CD14-positive monocyte (primary cell): ENCODE results near the gene ZNF195. TPM values are rescaled to one million over a fixed set of nuclear protein-coding genes. Genes with fewer than 3 reads are reported as not detected.

Experiments used
- DNase-seq, 3 donors: peaks; one replicate each; pipeline ENCODE4 v3.0.0-alpha.2; 2011 to 2022
- H2AFZ ChIP-seq: 2 replicates; pipeline ENCODE4 v1.6.0; 2012; ENCODE audit warnings: mild to moderate bottlenecking, low read depth, low read length, inconsistent platforms; ENCODE audit not compliant: insufficient read depth, poor library complexity, severe bottlenecking
- H3K27ac ChIP-seq, 2 donors: 1 replicate in 1 of 2; 2 replicates in 1 of 2; pipeline ENCODE4 v1.5.1; 2012 to 2013; ENCODE audit warnings: low read length in 2 of 2, control low read depth in 1 of 2, inconsistent platforms in 1 of 2, low read depth in 1 of 2, mild to moderate bottlenecking in 1 of 2
- H3K27me3 ChIP-seq, 2 donors: one replicate each; pipeline versions ENCODE4 v1.6.0 to v1.6.1; 2011 to 2013; ENCODE audit warnings: low read length in 2 of 2; ENCODE audit not compliant: control insufficient read depth in 2 of 2, insufficient read depth in 2 of 2
- H3K36me3 ChIP-seq, 2 donors: replicated peaks in 1 of 2; 1 replicate in 1 of 2; 2 replicates in 1 of 2; pipeline versions ENCODE4 v1.5.1 to v1.6.1; 2012 to 2013; ENCODE audit warnings: low read length in 2 of 2, control low read depth in 1 of 2, inconsistent platforms in 1 of 2, mild to moderate bottlenecking in 1 of 2; ENCODE audit not compliant: insufficient read depth in 2 of 2, control insufficient read depth in 1 of 2
- H3K4me1 ChIP-seq, 2 donors: 1 replicate in 1 of 2; 2 replicates in 1 of 2; pipeline versions ENCODE4 v1.5.1 to v1.6.1; 2012 to 2013; ENCODE audit warnings: low read length in 2 of 2, control low read depth in 1 of 2, inconsistent platforms in 1 of 2, mild to moderate bottlenecking in 1 of 2, moderate library complexity in 1 of 2; ENCODE audit not compliant: insufficient read depth in 2 of 2, control insufficient read depth in 1 of 2
- H3K4me2 ChIP-seq: replicated peaks from 2 replicates; pipeline ENCODE3; 2012; ENCODE audit warnings: low read length, moderate library complexity, mild to moderate bottlenecking; ENCODE audit not compliant: poor library complexity, severe bottlenecking; ENCODE audit errors: extremely low read depth
- H3K4me3 ChIP-seq, 3 experiments: fragments of 200-600 bp in 1 of 3; sonication (generic) in 1 of 3; replicated peaks in 1 of 3; 1 replicate in 2 of 3; 2 replicates in 1 of 3; pipeline ENCODE4 v1.5.1; 2011 to 2013; ENCODE audit warnings: low read length in 3 of 3, mild to moderate bottlenecking in 3 of 3, control low read depth in 2 of 3, low read depth in 2 of 3, inconsistent platforms in 1 of 3, moderate library complexity in 1 of 3
- H3K79me2 ChIP-seq: 2 replicates; pipeline ENCODE4 v1.6.0; 2012; ENCODE audit warnings: mild to moderate bottlenecking, control low read depth, inconsistent platforms, low read length, moderate library complexity; ENCODE audit not compliant: insufficient read depth
- H3K9ac ChIP-seq: 2 replicates; pipeline ENCODE4 v1.6.0; 2017; ENCODE audit warnings: low read length, mild to moderate bottlenecking; ENCODE audit not compliant: insufficient read depth, poor library complexity, severe bottlenecking
- H3K9me3 ChIP-seq, 2 donors: replicated peaks in 1 of 2; 1 replicate in 1 of 2; 2 replicates in 1 of 2; pipeline versions ENCODE4 v1.5.1 to v1.6.1; 2012 to 2013; ENCODE audit warnings: low read length in 2 of 2, control low read depth in 1 of 2; ENCODE audit not compliant: control insufficient read depth in 1 of 2, insufficient read depth in 1 of 2
- H4K20me1 ChIP-seq: 2 replicates; pipeline ENCODE4 v1.6.0; 2012; ENCODE audit warnings: mild to moderate bottlenecking, low read length, control low read depth, moderate library complexity; ENCODE audit not compliant: insufficient read depth
- H3K27ac Mint-ChIP-seq, 7 donors: one replicate each; pipeline ENCODE4 v1.8.0; 2020; ENCODE audit warnings: mild to moderate bottlenecking in 7 of 7, mixed read lengths in 7 of 7, moderate library complexity in 6 of 7, inconsistent platforms in 2 of 7
- H3K27me3 Mint-ChIP-seq, 3 donors: one replicate each; pipeline ENCODE4 v1.8.0; 2021 to 2022; ENCODE audit warnings: low read depth in 3 of 3, mild to moderate bottlenecking in 3 of 3, mixed read lengths in 3 of 3, moderate library complexity in 3 of 3, inconsistent platforms in 1 of 3
- H3K36me3 Mint-ChIP-seq, 2 donors: one replicate each; pipeline ENCODE4 v1.8.0; 2020; ENCODE audit warnings: mixed read lengths in 2 of 2, inconsistent platforms in 1 of 2, mild to moderate bottlenecking in 1 of 2
- H3K4me1 Mint-ChIP-seq: one replicate; pipeline ENCODE4 v1.8.0; 2020; ENCODE audit warnings: mild to moderate bottlenecking, mixed read lengths
- H3K4me3 Mint-ChIP-seq, 2 donors: one replicate each; pipeline ENCODE4 v1.8.0; 2020; ENCODE audit warnings: mild to moderate bottlenecking in 2 of 2, mixed read lengths in 2 of 2, moderate library complexity in 1 of 2
- H3K9me3 Mint-ChIP-seq, 7 donors: one replicate each; pipeline ENCODE4 v1.8.0; 2020 to 2022; ENCODE audit warnings: mixed read lengths in 7 of 7, mild to moderate bottlenecking in 6 of 7, moderate library complexity in 6 of 7, inconsistent platforms in 2 of 7
- CTCF ChIP-seq: fragments of 200-600 bp; IDR thresholded peaks from one replicate; pipeline ENCODE4 v1.8.0; 2022; ENCODE audit warnings: antibody characterized with exemption, mild to moderate bottlenecking
- WGBS: methylation state at CpG from one replicate; pipeline ENCODE4 v1.1.5; 2013; ENCODE audit warnings: missing lambda C conversion rate; ENCODE audit not compliant: insufficient coverage; 5-methylcytosine and 5-hydroxymethylcytosine counted together
- intact Hi-C, 2 donors: fragments of 100-400 bp; cut with micrococcal nuclease; formaldehyde crosslinking; loops; one replicate each; pipeline versions ENCODE4 v1.15.0 to v1.15.1; 2023
- polyA plus RNA-seq, 3 donors: library from polyadenylated mRNA; depleted of rRNA in 1 of 3; unstranded in 2 of 3; stranded (reverse) in 1 of 3; fragments of 300-500 nt in 2 of 3; fragments of >200 nt in 1 of 3; fragmentation: Illumina TruSeq in 2 of 3; gene quantifications; 1 replicate in 2 of 3; 2 replicates in 1 of 3; pipeline ENCODE4 v1.2.3, GENCODE V29; 2012 to 2021

ZNF195 gene
- polyA plus RNA-seq, 3 donors = 10.7 to 24.7 (median 13.5) TPM

GRCh38 chr11:3347127-3347526 is 31.8 kb downstream of the ZNF195 start:
- TF ChIP-seq CTCF = no peak
- H3K9me3 Mint-ChIP-seq = peaks cover 8 to 30% (median 22%) of the 10 kb centered on the region in 7 donors
- H3K27me3 ChIP-seq = peaks cover 6 to 13% of the 10 kb centered on the region in 2 donors
- DNase-seq = no peak
- H3K4me3 Mint-ChIP-seq = no peak overlapping the region
- no peak overlapping the region for H2AFZ ChIP-seq
- WGBS = no CpG with 5 or more reads among the region's 1 CpG
- peaks cover 16 to 21% of the 10 kb centered on the region in 2 donors for H3K9me3 ChIP-seq
- H3K27me3 Mint-ChIP-seq = peaks cover 8 to 18% (median 10%) of the 10 kb centered on the region in 3 donors
- no peaks in the 10 kb centered on the region for H3K36me3 Mint-ChIP-seq
- no peak overlapping the region for H3K4me3 ChIP-seq
- no peak overlapping the region for H3K27ac ChIP-seq
- H3K4me1 ChIP-seq = no peaks in the 10 kb centered on the region
- intact Hi-C loops = loop anchor here in 1 of 2 donors (10.0 kb wide), 1 partner anchor 58 kb away; no protein-coding TSS in a partner anchor
- no peaks in the 10 kb centered on the region for H4K20me1 ChIP-seq
- H3K9ac ChIP-seq = no peak overlapping the region
- H3K36me3 ChIP-seq = no peaks in the 10 kb centered on the region
- H3K27ac Mint-ChIP-seq = no peak overlapping the region
- no peak overlapping the region for H3K4me2 ChIP-seq
- H3K4me1 Mint-ChIP-seq = no peaks in the 10 kb centered on the region
- no peaks in the 10 kb centered on the region for H3K79me2 ChIP-seq

GRCh38 chr11:3346587-3346986 is 32.4 kb downstream of the ZNF195 start:
- no peak for TF ChIP-seq CTCF
- Histone ChIP-seq H3K9ac (no peak overlapping the region), H3K9me3 (peaks cover 13 to 18% of the 10 kb centered on the region in 2 donors), H3K79me2 (no peaks in the 10 kb centered on the region), H3K4me3 (no peak overlapping the region), H4K20me1 (no peaks in the 10 kb centered on the region), H3K36me3 (no peaks in the 10 kb centered on the region), H3K4me1 (no peaks in the 10 kb centered on the region), H2AFZ (no peak overlapping the region), H3K27ac (no peak overlapping the region), H3K27me3 (peaks cover 6 to 16% of the 10 kb centered on the region in 2 donors), H3K4me2 (no peak overlapping the region)
- Mint-ChIP-seq H3K9me3 (peaks cover 8 to 30% (median 22%) of the 10 kb centered on the region in 7 donors), H3K4me1 (no peaks in the 10 kb centered on the region), H3K4me3 (no peak overlapping the region), H3K36me3 (no peaks in the 10 kb centered on the region), H3K27me3 (peaks cover 8 to 23% (median 10%) of the 10 kb centered on the region in 3 donors), H3K27ac (no peak overlapping the region)
- WGBS = 100% methylated on average over 7 of the region's 9 CpGs
- DNase-seq = no peak
- intact Hi-C loops = loop anchor here in 1 of 2 donors (10.0 kb wide), 1 partner anchor 58 kb away; no protein-coding TSS in a partner anchor
